ENCODE measurements around the gene ABCC11. TPM values are rescaled to one million over a fixed set of nuclear protein-coding genes. Genes with fewer than 3 reads are reported as not detected.
"Not testable (repeated sequence)": the region's sequence is repeated elsewhere in the genome, so short reads cannot be mapped to it uniquely, and the experiment has no call there.

ABCC11 gene
- total RNA-seq, 2 donors from 2014 or later, result not detected

DNA sequence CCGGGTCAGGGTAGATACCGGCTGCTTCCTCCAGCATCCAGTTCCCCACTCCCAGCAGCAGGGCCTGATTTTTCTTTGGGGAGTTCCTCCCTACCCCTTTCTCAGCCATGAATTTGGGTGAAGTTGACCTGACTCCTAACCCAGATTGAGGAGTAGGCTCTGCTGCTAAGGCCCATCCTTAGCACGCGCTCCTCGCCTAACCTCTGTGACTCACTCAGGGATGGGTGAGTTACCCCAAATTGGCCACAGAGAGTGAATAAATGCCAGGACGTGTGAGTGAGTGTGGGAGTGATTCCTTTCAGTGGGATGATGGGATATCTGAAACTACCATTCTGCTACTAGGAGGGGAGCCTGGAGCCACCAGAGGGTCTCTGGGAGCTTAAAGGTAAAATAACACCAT, 62.7 kb downstream of the ABCC11 start:
- H3K27me3 ChIP-seq, result no peaks in the 10 kb centered on the region
- H3K9me3 ChIP-seq, result no peaks in the 10 kb centered on the region
- H3K27ac ChIP-seq, result no peak overlapping the region
- H3K4me1 ChIP-seq, result no peaks in the 10 kb centered on the region
- TF ChIP-seq, protein P1, sequence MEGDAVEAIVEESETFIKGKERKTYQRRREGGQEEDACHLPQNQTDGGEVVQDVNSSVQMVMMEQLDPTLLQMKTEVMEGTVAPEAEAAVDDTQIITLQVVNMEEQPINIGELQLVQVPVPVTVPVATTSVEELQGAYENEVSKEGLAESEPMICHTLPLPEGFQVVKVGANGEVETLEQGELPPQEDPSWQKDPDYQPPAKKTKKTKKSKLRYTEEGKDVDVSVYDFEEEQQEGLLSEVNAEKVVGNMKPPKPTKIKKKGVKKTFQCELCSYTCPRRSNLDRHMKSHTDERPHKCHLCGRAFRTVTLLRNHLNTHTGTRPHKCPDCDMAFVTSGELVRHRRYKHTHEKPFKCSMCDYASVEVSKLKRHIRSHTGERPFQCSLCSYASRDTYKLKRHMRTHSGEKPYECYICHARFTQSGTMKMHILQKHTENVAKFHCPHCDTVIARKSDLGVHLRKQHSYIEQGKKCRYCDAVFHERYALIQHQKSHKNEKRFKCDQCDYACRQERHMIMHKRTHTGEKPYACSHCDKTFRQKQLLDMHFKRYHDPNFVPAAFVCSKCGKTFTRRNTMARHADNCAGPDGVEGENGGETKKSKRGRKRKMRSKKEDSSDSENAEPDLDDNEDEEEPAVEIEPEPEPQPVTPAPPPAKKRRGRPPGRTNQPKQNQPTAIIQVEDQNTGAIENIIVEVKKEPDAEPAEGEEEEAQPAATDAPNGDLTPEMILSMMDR (IDR thresholded peaks at IDR 0.05), result no peak
- H3K36me3 ChIP-seq, result no peaks in the 10 kb centered on the region
- no peak for DNase-seq (ENCODE audit: low spot score)
- H3K4me3 ChIP-seq, result no peak overlapping the region

DNA sequence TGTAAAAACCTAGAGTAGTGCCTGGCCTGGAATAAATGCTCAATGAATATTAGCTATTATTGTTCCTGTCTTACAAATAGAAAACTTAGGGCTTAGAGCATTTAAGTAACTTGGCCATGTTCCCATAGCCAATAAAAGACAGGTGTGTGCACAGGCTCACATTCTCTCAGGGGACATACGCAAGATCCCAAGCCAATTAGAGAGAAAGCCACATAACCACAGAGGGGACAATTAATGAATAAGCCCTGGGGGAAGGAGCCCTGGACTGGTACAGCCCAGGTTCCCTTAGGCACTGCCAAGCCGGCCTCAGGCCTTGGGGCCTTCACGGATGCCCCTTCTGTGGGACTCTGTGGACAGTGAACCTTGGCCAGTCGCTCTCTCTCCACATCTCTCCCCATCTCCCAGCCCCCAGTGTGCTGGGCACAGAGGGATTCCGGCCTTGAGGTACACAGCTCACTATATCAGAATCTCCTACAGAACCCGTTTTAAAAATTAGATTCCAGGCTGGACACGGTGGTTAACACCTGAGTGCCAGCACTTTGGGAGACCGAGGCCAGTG, 64.3 kb downstream of the ABCC11 start:
- DNase-seq (ENCODE audit: low spot score), result no peak
- Histone ChIP-seq H3K27me3 (no peaks in the 10 kb centered on the region), H3K36me3 (no peaks in the 10 kb centered on the region), H3K27ac (no peak overlapping the region), H3K4me1 (no peaks in the 10 kb centered on the region), H3K9me3 (no peaks in the 10 kb centered on the region), H3K4me3 (no peak overlapping the region)
- TF ChIP-seq, protein P1 (IDR thresholded peaks at IDR 0.05), result no peak

GRCh38 chr16:48181746-48182520, 65.4 kb downstream of the ABCC11 start:
- not testable (repeated sequence) for H3K27ac ChIP-seq; H3K9me3 ChIP-seq; H3K36me3 ChIP-seq; DNase-seq (ENCODE audit: low spot score); H3K4me1 ChIP-seq; H3K27me3 ChIP-seq; H3K4me3 ChIP-seq

DNA sequence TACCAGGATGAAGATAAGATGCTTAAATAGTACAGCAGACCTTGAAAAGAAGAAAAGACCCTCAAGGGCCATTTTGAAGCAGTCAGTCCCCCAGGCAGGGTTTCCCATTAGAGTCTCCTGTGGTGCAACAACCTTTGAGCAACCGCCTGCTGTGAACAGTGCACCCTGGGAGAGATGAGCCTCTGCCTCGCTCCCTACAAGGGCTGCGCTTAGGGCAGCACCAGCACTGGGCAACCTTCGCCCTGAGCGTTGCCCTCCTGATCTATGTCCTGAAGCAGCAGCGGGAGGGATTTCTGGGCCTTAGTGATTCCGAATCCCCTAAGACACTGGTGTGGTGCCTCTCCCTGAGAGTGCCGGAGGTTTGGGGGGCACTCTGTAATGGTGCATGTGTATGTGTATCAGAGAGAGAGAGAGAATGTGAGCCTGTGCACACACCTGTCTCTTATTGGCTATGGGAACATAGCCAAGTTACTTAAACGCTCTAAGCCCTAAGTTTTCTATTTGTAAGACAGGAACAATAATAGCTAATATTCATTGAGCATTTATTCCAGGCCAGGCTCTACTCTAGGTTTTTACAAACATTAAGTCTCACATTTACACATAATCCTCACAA, 66.4 kb downstream of the ABCC11 start:
- TF ChIP-seq, protein P1 (IDR thresholded peaks at IDR 0.05), result no peak
- no peaks in the 10 kb centered on the region for H3K36me3 ChIP-seq
- DNase-seq (ENCODE audit: low spot score), result no peak
- no peaks in the 10 kb centered on the region for H3K9me3 ChIP-seq
- H3K4me3 ChIP-seq, result no peak overlapping the region
- H3K27me3 ChIP-seq, result no peaks in the 10 kb centered on the region
- H3K27ac ChIP-seq, result no peak overlapping the region
- no peaks in the 10 kb centered on the region for H3K4me1 ChIP-seq

GRCh38 chr16:48176635-48177408, 70.5 kb downstream of the ABCC11 start:
- TF ChIP-seq, protein P1 (IDR thresholded peaks at IDR 0.05), result no peak
- Histone ChIP-seq H3K27ac (no peak overlapping the region), H3K4me1 (no peaks in the 10 kb centered on the region), H3K36me3 (no peaks in the 10 kb centered on the region), H3K4me3 (no peak overlapping the region), H3K27me3 (no peaks in the 10 kb centered on the region), H3K9me3 (no peaks in the 10 kb centered on the region)
- no peak for DNase-seq (ENCODE audit: low spot score)

GRCh38 chr16:48173889-48174288, 73.5 kb downstream of the ABCC11 start:
- TF ChIP-seq, protein P1 (IDR thresholded peaks at IDR 0.05), result no peak
- Histone ChIP-seq H3K27ac (no peak overlapping the region), H3K9me3 (no peaks in the 10 kb centered on the region), H3K4me1 (no peaks in the 10 kb centered on the region), H3K4me3 (no peak overlapping the region), H3K27me3 (no peaks in the 10 kb centered on the region), H3K36me3 (no peaks in the 10 kb centered on the region)
- DNase-seq (ENCODE audit: low spot score), result no peak
